ENCODE results near the gene CARF.
"Not testable (repeated sequence)": the region's sequence is repeated elsewhere in the genome, so short reads cannot be mapped to it uniquely, and the experiment has no call there.

The CARF gene

DNA sequence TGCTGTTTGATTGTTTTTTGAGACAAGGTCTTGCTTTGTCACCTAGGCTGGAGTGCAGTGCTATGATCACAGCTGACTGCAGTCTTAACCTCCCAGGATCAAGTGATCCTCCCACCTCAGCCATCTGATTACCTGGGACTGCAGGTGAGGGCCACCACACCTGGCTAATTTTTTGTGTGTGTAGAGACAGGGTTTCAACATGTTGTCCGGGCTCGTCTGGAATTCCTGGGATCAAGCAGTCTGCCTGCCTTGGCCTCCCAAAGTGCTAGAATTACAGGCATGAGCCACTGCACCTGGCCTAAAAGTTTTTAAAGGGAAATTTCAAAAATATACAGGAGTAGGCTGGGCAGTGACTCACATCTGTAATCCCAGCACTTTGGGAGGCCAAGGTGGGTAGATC is 22.4 kb downstream of the CARF start:
- DNase-seq: no peak

DNA sequence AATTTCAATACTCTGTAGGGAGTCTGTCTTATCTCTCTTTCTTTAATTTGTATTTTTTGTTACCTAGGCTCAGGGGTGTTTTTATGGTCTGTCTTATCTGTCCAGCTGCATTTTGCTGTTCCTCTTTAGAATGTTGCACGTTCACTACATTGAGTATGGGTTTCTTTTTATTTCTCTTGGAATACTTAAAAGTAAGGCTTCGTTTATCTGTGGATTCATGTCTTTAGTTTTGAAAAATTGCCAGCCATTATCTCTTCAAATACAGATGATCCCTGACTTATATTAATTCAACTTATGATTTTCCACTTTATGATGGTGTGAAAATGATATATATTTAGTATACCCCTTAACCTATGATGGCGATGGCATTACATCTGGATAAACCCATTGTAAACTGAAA is 26.9 kb downstream of the CARF start:
- no peak for DNase-seq

DNA sequence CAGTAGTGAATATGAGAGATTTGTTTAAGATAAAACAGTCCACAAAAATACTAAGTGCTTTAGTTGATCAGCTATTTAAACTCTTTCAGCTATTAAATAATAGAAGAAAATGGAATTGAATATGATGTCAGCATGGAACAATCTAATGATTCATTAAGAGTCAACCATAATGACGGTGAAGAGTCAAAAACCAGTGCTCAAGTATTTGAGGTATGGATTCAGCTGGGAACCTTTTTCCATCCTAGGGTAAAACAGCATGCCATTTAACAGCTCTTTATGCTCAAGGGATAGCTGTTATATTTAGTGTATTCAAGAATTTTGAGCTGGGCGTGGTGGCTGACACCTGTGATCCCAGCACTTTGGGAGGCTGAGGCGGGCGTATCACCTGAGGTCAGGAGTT is 29.7 kb downstream of the CARF start:
- DNase-seq: no peak

DNA sequence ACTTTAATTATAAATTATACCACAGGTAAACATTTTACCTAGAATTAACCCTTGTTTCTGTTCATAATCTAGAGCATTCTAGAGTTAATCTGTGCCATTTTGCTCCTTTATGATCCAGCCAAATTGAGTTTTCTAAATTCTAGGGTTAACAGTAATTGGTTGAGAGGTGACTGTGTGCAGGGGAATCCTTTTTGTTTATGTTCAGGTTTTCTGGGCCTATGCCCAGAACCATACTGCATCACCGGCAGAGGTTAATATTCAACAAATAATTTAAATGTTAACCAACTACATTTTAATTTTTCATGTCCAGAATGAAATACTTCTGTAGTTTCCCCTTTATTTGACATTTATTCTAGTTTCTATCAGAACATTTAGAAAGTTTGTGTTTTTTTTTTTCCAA is 32.3 kb downstream of the CARF start:
- no peak for DNase-seq

DNA sequence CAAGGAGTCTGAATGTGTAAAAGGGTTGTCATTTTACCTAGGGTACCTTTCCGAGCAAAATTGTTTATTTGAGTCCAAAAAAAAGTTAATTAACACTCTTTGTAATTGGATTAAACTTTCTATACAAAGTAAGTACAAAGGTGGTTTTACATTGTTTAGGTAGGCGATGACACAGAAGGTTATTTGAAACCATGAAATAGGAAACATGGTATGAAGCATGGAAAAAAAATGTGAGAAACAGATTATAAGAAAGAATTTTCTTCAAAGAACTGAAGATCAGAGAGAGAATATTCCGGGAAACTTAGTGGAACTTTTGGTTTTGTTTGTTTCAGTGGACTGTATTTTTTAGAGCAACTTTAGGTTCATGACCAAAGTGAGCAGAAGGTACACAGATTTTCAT is 32.7 kb downstream of the CARF start:
- DNase-seq: no peak

DNA sequence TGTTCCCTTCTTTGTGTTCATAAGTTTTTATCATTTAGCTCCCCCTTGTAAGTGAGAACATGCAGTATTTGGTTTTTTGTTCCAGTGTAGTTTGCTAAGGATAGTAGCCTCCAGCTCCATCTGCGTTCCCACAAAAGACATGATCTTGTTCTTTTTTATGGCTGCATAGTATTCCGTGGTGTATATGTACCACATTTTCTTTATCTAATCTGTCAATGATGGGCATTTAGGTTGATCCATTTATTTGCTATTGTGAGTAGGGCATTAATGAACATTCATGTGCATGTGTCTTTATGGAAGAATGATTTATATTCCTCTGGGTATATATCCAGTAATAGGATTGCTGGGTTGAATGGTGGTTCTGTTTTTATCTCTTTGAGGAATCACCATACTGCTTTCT is 33.4 kb downstream of the CARF start:
- no peak for DNase-seq

DNA sequence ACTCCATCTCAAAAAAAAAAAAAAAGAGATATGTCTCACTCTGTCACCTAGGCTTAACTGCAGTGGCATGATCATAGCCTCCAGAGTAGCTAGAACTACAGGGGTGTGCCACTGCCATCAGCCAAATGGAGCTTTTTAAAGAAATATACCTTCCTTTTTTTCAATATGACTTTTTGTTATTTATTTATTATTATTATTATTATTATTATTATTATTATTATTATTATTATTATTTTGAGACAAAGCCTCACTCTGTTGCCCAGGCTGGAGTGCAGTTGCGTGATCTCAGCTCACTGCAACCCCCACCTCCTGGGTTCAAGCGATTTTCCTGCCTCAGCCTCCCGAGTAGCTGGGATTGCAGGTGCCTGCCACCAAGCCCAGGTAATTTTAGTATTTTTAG is 37.3 kb downstream of the CARF start:
- not testable (repeated sequence) for DNase-seq

DNA sequence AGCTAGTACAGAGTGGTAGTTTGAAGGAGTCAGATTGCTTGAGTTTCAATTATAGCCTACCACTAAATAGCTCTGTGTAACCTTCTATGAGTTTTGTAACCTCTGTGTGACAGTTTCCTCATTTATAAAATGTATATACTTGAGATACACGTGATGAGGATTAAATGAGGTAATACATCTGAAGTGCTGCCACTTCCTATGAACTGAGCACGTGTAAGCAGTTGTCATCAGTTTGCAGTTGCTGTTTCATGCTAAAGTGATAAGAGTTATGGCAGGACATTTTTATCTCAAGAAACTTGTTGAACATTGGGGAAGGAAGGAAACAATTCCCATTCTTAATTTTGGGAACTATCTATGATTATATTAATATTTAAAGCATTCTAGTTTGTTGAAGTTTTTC is 38.5 kb downstream of the CARF start:
- no peak for DNase-seq

DNA sequence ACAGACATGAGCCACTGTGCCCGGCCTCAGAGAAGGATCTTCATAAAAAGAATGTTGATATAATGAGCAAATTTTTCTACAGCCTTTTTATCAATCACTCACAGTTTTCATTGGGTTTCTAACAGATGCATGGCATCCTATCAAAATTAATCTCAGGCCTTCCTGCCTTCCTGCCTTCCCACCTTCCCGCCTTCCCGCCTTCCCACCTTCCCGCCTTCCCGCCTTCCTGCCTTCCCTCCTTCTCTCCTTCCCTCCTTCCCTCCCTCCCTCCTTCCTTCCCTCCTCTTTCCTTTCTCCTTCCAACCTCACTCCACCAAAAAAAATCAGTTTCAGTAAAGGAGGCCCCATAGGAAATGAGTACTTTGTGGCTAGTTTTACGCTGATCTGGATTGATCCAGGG is 48.4 kb downstream of the CARF start:
- DNase-seq: no peak

DNA sequence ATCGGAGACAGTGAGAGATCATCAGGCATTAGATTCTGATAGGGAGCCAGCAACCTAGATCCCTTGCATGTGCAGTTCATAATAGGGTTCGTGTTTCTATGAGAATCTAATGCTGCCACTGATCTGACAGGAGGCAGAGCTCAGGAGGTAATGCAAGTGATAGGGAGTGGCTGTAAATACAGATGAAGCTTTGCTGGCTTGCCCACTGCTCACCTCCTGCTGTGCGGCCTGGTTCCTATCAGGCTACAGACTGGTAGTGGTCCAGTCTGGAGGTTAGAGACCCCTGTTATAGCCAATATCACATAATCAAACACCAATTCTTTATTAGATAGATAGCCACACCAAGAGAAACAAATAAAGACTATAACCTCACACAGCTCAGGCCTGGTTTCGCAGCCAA is 51.6 kb downstream of the CARF start:
- DNase-seq: no peak

DNA sequence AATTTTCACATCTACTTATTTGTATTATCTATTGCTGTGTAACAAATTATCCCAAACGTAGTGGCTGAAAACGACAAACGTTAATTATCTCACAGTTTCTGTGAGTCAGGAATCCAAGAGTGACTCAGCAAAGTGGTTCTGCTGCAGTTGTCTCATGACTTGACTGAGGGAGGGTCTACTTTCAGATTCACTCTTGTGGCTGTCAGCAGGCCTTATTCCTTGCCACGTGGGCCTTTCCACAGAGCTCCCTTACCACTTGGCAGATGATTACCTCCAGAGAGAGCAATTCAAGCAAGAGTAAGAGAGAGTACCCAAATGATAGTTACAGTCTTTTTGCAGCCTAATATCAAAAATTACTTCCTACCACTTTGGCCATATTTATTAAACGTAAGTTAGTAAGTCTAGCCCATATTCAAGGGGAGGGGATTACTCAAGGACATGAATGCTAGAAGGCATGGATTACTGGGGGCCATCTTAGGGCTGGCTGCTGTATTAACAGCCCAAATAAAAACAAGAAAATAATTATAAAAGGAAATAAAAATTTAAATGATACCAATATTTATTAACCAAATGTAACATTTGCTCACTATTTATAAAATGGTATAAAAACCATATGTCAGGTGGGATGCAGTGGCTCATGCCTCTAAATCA is 53.9 kb downstream of the CARF start:
- DNase-seq: peak in 1 of 2 experiments; percentile 5

DNA sequence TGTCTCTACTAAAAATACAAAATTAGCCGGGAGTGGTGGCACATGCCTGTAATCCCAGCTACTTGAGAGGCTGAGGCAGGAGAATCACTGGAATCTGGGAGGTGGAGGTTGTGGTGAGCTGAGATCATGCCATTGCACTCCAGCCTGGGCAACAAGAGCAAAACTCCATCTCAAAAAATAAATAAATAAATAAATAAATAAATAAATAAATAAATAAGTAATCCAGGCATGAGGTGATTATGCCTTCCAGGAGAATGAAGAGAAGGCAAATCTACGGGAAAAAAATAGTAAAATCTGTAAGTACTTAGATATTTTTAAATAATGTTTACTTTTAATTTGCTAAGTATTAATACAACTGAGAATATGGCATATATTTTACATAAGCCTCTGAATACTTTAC is 57.3 kb downstream of the CARF start:
- not testable (repeated sequence) for DNase-seq

DNA sequence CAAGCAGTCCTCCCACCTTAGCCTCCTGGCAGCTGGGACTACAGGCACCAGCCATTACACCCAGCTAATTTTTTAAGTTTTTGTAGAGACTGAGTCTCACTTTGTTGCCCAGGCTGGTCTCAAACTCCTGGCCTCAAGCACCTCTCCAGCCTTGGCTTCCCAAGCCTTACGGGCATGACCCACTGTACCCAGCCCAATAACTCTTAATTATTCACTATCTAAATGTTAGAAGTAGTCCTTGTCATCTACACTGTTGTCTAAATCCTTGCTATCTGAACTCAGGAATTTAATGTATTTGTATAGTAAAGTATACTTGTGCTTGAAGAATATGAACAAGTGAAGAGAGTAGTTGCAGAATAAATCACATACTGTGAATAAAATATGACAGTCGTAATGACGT is 64.7 kb downstream of the CARF start:
- DNase-seq: no peak

DNA sequence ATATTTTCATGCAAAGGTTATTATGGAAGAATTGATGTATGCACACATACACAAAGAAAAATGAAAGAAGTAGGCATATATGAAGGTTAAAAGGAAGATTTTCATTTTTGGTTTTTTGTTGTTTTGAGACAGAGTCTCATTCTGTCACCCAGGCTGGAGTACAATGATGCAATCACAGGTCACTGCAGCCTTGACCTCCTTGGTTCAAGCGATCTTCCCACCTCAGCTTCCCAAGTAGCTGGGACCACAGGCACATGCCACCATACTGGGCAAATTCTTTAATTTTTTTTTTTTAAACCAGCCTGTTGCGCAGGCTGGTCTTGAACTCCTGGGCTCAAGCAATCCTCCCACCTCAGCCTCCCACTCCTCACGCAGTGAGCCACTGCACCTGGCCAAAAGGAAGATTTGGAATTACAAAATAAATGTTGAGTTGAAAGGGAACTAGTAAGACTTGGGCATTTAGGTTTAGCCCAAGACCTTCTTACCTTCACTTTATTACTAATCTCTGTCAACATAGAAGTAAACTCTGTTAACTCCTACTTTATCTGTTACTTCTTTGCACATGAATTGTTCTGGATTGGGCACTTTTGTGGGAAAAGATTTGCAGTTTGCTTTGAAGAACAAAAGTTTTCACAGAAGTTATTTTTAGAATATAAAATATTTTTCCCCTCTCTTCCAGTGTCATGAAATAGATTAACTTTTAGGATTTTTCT is 70.9 kb downstream of the CARF start:
- no peak for DNase-seq

DNA sequence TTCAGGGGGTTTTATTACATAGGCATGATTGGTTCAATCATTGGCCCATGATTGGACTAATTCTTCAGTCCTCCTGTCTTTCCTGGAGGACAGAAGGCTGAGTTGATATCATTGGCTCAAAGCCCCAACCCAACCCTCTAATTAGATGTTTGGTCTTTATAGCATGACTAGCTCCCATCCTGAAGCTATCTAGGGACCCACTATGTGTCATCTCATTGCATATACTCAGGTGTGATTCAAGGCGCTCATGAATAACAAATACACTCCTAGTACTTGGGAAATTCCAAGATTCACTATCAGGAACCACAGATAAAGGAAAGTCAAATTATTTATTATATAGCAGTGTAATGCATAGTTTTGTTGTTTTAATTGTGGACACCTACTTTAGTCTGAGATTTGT is 77.7 kb downstream of the CARF start:
- DNase-seq: no peak

DNA sequence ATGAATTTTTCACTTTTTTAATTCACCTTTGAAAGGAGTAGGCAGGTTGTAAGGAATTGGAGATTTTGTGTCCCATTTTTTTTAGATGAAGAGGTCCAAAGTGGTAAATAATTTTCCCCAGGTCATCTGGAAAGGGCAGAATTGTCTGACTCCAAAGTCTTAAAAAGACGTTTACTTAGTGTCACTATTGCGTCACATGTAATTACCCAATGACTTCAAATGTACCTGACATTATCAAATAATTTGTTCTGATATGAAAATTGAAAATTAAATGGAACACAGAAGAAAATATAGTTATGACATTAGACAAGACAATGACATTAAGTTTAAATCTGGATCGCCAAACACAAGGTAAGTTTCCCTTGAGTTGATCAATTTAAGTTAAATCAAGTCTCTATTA is 78.4 kb downstream of the CARF start:
- DNase-seq: no peak

DNA sequence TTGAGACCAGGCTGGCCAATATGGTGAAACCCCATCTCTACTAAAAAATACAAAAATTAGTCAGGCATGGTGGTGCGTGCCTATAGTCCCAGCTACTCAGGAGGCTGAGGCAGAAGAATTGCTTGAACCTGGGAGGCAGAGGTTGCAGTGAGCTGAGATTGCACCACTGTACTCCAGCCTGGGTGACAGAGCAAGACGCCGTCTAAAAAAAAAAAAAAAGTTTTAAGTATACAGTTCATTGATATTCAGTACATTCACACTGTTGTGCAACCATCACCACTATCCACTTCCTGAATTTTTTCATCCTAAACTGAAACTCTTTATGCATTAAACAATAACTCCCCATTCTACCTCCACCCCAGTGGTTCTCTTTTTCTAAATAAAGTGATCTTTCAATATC is 85.0 kb downstream of the CARF start:
- DNase-seq: not testable (repeated sequence)

DNA sequence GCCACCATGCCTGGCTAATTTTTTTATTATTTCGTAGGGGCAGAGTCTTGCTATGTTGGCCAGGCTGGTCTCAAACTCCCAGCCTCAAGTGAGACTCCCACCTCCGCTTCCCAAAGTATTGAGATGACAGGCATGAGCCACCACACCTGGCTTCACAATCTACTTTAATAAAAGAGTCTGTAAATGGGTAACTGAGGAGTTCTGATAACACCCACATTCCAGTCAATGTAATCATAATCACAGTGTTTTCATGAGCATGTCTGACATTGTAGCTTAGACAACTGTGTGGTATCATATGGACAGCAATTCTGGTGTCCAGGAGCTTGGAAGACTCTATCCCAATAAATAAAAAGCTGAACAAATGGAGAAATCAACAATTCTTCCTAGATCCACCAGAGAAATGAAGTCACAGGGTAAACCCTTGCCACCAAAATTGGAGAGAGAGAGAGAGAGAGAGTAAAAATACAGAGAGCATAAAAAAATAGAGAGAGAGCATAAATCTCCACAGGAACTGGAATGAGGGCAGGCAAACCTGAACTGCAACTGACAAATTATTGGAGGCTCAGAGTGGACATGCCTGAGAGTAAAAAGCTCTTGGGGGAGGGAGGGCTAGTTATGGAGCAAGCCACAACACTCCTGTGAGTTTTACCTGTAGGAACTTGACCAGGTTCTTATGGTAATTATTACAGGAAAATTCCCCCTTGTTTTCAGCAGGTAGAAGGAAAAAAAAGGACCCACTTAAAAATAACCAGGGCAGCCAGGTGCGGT is 90.2 kb downstream of the CARF start:
- no peak for DNase-seq

DNA sequence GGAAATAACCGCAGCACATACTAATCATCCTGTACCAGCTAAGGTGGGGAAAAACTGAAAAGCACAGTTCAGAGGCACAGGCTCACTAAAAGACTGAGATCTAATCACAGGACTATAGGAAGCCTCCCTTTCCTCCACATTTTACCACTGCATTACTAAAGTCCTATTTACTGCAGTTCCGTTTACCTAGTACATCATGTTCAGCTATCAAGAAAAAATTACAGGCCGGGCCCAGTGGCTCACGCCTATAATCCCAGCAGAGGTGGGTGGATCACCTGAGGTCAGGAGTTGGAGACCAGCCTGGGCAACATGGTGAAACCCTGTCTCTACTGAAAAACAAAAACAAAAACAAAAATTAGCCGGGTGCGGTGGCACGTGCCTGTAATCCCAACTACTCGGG is 91.6 kb downstream of the CARF start:
- no peak for DNase-seq

DNA sequence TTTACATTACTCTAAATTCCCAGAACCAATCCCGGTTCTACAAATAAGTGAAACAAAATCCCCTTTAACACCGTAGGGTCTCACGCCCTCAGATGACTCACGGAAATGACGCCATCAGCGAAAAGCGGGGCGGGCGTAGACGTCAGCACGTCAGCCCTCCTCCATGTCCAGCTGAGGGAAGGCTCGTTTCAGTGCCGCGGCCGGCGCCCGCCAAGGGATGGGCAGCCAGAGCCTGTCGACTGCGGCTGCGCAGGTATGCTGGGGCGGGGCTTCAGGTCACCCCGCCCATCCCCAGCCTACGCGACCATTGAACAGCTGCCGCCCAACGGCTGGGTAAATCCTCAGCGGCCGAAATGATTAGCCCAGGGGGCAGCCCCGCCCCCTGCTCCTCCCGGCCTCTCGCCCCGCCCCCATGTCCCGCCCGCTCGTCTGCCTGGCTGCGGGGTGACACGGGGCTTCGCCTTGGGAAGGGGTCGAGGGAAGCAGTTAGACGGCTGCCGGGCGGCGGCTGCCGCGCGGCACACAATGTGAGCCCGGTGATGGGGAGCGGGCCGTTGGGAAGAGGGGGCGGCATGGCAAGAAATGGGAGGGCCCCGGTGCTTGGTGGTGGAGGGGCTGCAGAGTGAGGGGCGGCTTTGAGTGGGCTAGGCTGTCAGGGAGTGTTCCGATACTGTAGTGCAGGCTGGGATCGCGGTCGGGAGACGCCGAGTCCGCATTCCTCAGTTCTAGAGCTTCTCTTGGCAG is 102.6 kb downstream of the CARF start, which contains the start of gene NBEAL1:
Gene NBEAL1 (plus strand): TSS at position 420 of the 744 bp plus-strand sequence. CDS start 1,510 bp downstream, outside the sequence.
- DNase-seq: peak; percentile 95

DNA sequence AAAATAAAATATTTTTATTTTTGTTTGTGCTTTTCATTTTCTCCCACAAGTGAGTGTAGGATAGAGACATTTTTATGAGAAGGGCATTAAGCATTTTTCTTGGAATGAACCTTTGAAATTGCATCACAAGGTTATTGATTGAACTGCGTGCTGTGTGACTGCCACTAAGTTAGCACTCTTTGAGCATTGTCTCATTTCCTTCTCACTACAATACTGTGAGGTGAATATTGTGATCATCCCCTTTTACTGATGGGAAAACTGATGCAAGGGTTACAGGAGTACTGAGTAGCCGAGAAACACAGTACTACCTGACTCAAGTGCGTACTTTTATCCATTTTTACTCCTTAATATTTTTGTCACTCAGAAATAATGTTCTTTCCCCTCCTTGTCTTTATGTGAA is 104.6 kb downstream of the CARF start:
- no peak for DNase-seq

DNA sequence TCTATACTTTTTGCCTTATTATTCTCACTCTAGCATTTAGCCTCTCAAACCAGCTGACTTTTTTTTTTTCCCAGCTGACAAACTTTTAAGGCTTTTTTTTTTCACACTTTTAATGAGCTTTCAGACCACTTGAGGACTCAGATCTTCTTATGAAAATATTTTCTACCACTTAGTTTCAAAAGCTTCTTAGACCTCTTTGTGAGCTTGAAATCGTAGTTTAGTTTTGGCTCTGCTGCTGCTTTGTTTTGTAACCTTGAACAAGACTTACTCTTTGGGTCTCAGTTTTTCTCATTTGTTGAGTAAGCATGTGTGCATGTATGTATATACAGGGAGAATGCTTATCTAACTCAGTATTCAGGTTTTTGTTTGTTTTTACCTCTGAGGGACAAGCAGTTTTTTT is 106.1 kb downstream of the CARF start:
- no peak for DNase-seq

DNA sequence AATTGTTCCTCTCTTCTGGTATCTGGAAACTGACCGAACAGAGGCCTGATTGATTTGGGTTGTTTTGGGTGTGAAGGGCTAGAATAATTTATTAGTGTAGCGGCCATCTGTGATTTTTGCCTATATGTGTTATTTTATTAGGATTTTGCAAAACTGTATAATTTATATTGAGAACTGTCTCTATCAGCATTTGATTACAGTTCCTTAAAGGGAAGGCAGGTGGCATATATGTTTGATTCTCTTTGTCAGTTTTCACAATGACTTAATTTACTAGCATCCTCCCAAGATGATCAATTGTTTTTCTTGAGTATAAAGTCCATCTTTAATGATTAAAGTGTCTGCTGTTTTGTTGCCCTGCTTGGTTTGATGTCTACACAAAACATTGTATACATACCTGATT is 107.1 kb downstream of the CARF start:
- no peak for DNase-seq

Data from stimulated activated CD4-positive, alpha-beta T cell treated with anti-CD3 and anti-CD28 coated beads, Interleukin-4, amount 100 ng/mL, for 4 hours (primary cell).